Loucy (cell line): ENCODE measurements around the gene MPP3.

Experiments
- H2AFZ ChIP-seq: fragments of 200-600 bp; sonication (generic); 2 replicates; pipeline ENCODE4 v1.6.0; 2016; ENCODE audit warnings: antibody characterized with exemption, mild to moderate bottlenecking, low read length, moderate library complexity
- H3F3A ChIP-seq: fragments of 200-600 bp; 2 replicates; pipeline ENCODE4 v1.6.0; 2016; ENCODE audit warnings: antibody characterized with exemption, low read depth, mild to moderate bottlenecking
- H3K27me3 ChIP-seq: fragments of 200-600 bp; sonication (generic); 2 replicates; pipeline ENCODE4 v1.6.1; 2014; ENCODE audit warnings: low read length, mild to moderate bottlenecking; ENCODE audit not compliant: insufficient read depth, poor library complexity, severe bottlenecking
- H3K36me3 ChIP-seq: fragments of 200-600 bp; sonication (generic); 2 replicates; pipeline ENCODE4 v1.6.1; 2016; ENCODE audit warnings: low read length; ENCODE audit not compliant: insufficient read depth
- H3K4me1 ChIP-seq: fragments of 200-600 bp; sonication (generic); 2 replicates; pipeline ENCODE4 v1.5.1; 2014; ENCODE audit warnings: low read length, mild to moderate bottlenecking; ENCODE audit not compliant: insufficient read depth, poor library complexity, severe bottlenecking
- H3K4me2 ChIP-seq: fragments of 200-600 bp; sonication (generic); 2 replicates; pipeline ENCODE4 v1.6.0; 2014; ENCODE audit warnings: antibody characterized with exemption, low read length, low read depth, mild to moderate bottlenecking; ENCODE audit not compliant: poor library complexity, severe bottlenecking
- H3K4me3 ChIP-seq: fragments of 200-600 bp; sonication (generic); 2 replicates; pipeline ENCODE4 v1.5.1; 2014; ENCODE audit warnings: low read length, mild to moderate bottlenecking, mixed read lengths; ENCODE audit not compliant: poor library complexity, severe bottlenecking
- H3K79me2 ChIP-seq: fragments of 200-600 bp; sonication (generic); 2 replicates; pipeline ENCODE4 v1.6.1; 2014; ENCODE audit warnings: low read length; ENCODE audit not compliant: insufficient read depth
- H3K9ac ChIP-seq: fragments of 200-600 bp; sonication (generic); 2 replicates; pipeline ENCODE4 v1.6.0; 2014; ENCODE audit warnings: mild to moderate bottlenecking, low read depth, low read length, moderate library complexity; ENCODE audit not compliant: poor library complexity, severe bottlenecking
- H3K9me2 ChIP-seq: fragments of 200-600 bp; sonication (generic); replicated peaks from 2 replicates; pipeline ENCODE4 v1.6.1; 2016; ENCODE audit warnings: low read depth, low read length, mixed read lengths
- H3K9me3 ChIP-seq: fragments of 200-600 bp; sonication (generic); 2 replicates; pipeline ENCODE4 v1.6.1; 2014; ENCODE audit warnings: mild to moderate bottlenecking, antibody characterized with exemption, low read length, low read depth; ENCODE audit not compliant: insufficient read depth
- H4K20me1 ChIP-seq: fragments of 200-600 bp; sonication (generic); 2 replicates; pipeline ENCODE4 v1.6.0; 2014; ENCODE audit warnings: antibody characterized with exemption, low read length, mild to moderate bottlenecking; ENCODE audit not compliant: insufficient read depth, poor library complexity, severe bottlenecking
- EZH2phosphoT487 ChIP-seq: fragments of 200-600 bp; IDR thresholded peaks from 2 replicates; pipeline ENCODE4 v1.6.1; 2018; ENCODE audit warnings: antibody characterized with exemption, mild to moderate bottlenecking, moderate library complexity, borderline replicate concordance
- TF ChIP-seq, protein P1 (sequence below): fragments of 200-600 bp; sonication (generic); conservative IDR thresholded peaks from 2 replicates; pipeline ENCODE4 v1.5.1; 2014; ENCODE audit warnings: mild to moderate bottlenecking, antibody characterized with exemption, low read length

Gene MPP3

GRCh38 chr17:43769859-43770258 is 63.1 kb downstream of the MPP3 start:
- no peak for TF ChIP-seq EZH2phosphoT487
- TF ChIP-seq, protein P1, sequence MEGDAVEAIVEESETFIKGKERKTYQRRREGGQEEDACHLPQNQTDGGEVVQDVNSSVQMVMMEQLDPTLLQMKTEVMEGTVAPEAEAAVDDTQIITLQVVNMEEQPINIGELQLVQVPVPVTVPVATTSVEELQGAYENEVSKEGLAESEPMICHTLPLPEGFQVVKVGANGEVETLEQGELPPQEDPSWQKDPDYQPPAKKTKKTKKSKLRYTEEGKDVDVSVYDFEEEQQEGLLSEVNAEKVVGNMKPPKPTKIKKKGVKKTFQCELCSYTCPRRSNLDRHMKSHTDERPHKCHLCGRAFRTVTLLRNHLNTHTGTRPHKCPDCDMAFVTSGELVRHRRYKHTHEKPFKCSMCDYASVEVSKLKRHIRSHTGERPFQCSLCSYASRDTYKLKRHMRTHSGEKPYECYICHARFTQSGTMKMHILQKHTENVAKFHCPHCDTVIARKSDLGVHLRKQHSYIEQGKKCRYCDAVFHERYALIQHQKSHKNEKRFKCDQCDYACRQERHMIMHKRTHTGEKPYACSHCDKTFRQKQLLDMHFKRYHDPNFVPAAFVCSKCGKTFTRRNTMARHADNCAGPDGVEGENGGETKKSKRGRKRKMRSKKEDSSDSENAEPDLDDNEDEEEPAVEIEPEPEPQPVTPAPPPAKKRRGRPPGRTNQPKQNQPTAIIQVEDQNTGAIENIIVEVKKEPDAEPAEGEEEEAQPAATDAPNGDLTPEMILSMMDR = no peak
- no peaks in the 10 kb centered on the region for H3K27me3 ChIP-seq
- H2AFZ ChIP-seq = no peak overlapping the region
- H3F3A ChIP-seq = no peaks in the 10 kb centered on the region
- H4K20me1 ChIP-seq = no peaks in the 10 kb centered on the region
- no peak overlapping the region for H3K4me3 ChIP-seq
- H3K9ac ChIP-seq = no peak overlapping the region
- H3K9me2 ChIP-seq = no peaks in the 10 kb centered on the region
- H3K4me1 ChIP-seq = no peaks in the 10 kb centered on the region
- no peaks in the 10 kb centered on the region for H3K79me2 ChIP-seq
- H3K9me3 ChIP-seq = no peaks in the 10 kb centered on the region
- no peaks in the 10 kb centered on the region for H3K36me3 ChIP-seq
- no peak overlapping the region for H3K4me2 ChIP-seq

- Histone ChIP-seq H3K9me3 (no peaks in the 10 kb centered on the region), H4K20me1 (no peaks in the 10 kb centered on the region), H3K4me1 (no peaks in the 10 kb centered on the region), H3K9me2 (no peaks in the 10 kb centered on the region), H2AFZ (no peak overlapping the region), H3K4me3 (no peak overlapping the region), H3K4me2 (no peak overlapping the region), H3K36me3 (no peaks in the 10 kb centered on the region), H3K9ac (no peak overlapping the region), H3F3A (no peaks in the 10 kb centered on the region), H3K79me2 (no peaks in the 10 kb centered on the region), H3K27me3 (no peaks in the 10 kb centered on the region)
- TF ChIP-seq, protein P1 = no peak
- no peak for TF ChIP-seq EZH2phosphoT487
Observed at GRCh38 chr17:43769426-43769825, 63.5 kb downstream of the MPP3 start.

DNA sequence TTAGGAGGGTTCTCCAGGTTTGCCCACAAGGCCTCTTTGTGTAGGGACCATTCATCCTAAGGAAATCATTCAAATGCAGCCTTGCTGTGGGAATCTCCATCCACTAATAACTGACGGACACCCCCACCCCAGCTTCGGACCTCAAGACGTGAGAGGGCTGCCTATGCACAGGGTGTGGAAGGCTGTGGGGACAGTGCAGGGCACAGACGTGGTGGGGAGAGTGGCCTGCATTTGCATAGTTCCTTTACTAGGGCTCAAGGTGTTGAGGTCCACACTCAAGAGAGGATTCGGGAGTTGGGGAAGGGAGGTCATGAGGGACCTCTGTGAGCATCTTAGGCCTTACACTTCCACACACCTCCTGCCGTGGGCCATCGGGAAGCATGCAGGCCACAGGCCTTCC is 64.0 kb downstream of the MPP3 start:
- no peak overlapping the region for H2AFZ ChIP-seq
- no peaks in the 10 kb centered on the region for H4K20me1 ChIP-seq
- no peaks in the 10 kb centered on the region for H3F3A ChIP-seq
- H3K9me3 ChIP-seq = no peaks in the 10 kb centered on the region
- H3K79me2 ChIP-seq = no peaks in the 10 kb centered on the region
- H3K4me3 ChIP-seq = no peak overlapping the region
- H3K9me2 ChIP-seq = no peaks in the 10 kb centered on the region
- no peak overlapping the region for H3K4me2 ChIP-seq
- no peak overlapping the region for H3K9ac ChIP-seq
- H3K27me3 ChIP-seq = no peaks in the 10 kb centered on the region
- H3K4me1 ChIP-seq = no peaks in the 10 kb centered on the region
- no peaks in the 10 kb centered on the region for H3K36me3 ChIP-seq
- TF ChIP-seq, protein P1 = no peak
- TF ChIP-seq EZH2phosphoT487 = no peak
